ENCODE data around the gene ST3GAL4.

ST3GAL4 gene

GRCh38 chr11:126459691-126460281 is 104.3 kb downstream of the ST3GAL4 start:
- no peak for TF ChIP-seq TAF1 (IDR thresholded peaks at IDR 0.05; ENCODE audit: borderline replicate concordance, insufficient read depth, low read length)
- TF ChIP-seq POLR2AphosphoS5 (IDR thresholded peaks at IDR 0.05; ENCODE audit: low read depth, low read length), result no peak
- no peak for TF ChIP-seq REST (IDR thresholded peaks at IDR 0.05; ENCODE audit: insufficient read depth in 1 of 2, low read depth in 2 of 2, low read length in 2 of 2)
- TF ChIP-seq SIN3A (IDR thresholded peaks at IDR 0.05; ENCODE audit: borderline replicate concordance, insufficient read depth, low read length), result no peak
- no peak for TF ChIP-seq FOXP2 (optimal IDR thresholded peaks at IDR 0.05; ENCODE audit: borderline replicate concordance, extremely low read depth, extremely low read length, insufficient read depth)

DNA sequence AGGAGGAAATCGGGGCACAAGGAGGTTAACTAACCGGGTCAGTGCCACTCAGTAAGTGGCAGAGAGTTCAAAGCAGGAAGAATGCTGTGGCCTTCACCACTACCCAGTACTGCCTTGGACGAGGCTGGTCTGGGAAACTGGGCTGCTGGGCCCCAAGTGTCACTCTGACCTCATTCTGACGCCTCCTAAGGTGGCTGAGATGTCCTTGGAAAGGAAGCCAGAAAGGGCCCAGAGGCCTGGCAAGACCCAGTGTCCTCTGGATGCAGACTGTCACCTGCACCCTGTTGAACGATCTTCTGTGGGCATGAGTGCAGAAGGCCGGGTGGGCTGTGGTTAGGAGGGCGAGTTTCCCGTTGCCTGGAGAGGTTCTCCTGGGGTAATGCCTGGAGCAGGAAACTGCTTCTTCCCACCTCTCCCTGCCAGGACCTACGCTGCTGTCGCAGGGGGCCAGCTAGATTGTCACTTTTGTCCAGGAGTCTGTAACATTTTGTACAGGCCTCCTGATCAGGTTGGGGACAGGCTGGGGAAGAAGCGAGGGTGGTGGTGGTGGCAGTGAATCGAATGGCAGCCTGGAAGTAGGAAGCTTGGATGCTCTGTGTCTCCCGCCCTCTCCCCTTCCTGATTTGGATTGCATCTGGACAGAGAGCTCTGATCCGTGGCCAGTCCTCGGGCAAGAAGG is 105.1 kb downstream of the ST3GAL4 start:
- no peak for TF ChIP-seq TAF1 (IDR thresholded peaks at IDR 0.05; ENCODE audit: borderline replicate concordance, insufficient read depth, low read length)
- no peak for TF ChIP-seq SIN3A (IDR thresholded peaks at IDR 0.05; ENCODE audit: borderline replicate concordance, insufficient read depth, low read length)
- no peak for TF ChIP-seq POLR2AphosphoS5 (IDR thresholded peaks at IDR 0.05; ENCODE audit: low read depth, low read length)
- TF ChIP-seq REST (IDR thresholded peaks at IDR 0.05; ENCODE audit: insufficient read depth in 1 of 2, low read depth in 2 of 2, low read length in 2 of 2), result no peak
- no peak for TF ChIP-seq FOXP2 (optimal IDR thresholded peaks at IDR 0.05; ENCODE audit: borderline replicate concordance, extremely low read depth, extremely low read length, insufficient read depth)

- TF ChIP-seq POLR2AphosphoS5 (IDR thresholded peaks at IDR 0.05; ENCODE audit: low read depth, low read length) (no peak), FOXP2 (optimal IDR thresholded peaks at IDR 0.05; ENCODE audit: borderline replicate concordance, extremely low read depth, extremely low read length, insufficient read depth) (no peak), SIN3A (IDR thresholded peaks at IDR 0.05; ENCODE audit: borderline replicate concordance, insufficient read depth, low read length) (no peak), TAF1 (IDR thresholded peaks at IDR 0.05; ENCODE audit: borderline replicate concordance, insufficient read depth, low read length) (no peak), REST (IDR thresholded peaks at IDR 0.05; ENCODE audit: insufficient read depth in 1 of 2, low read depth in 2 of 2, low read length in 2 of 2) (no peak)
These were observed 105.6 kb downstream of the ST3GAL4 start for GRCh38 chr11:126461096-126461440.

GRCh38 chr11:126461996-126462395 is 106.5 kb downstream of the ST3GAL4 start:
- TF ChIP-seq REST (IDR thresholded peaks at IDR 0.05; ENCODE audit: insufficient read depth in 1 of 2, low read depth in 2 of 2, low read length in 2 of 2) (no peak), FOXP2 (optimal IDR thresholded peaks at IDR 0.05; ENCODE audit: borderline replicate concordance, extremely low read depth, extremely low read length, insufficient read depth) (no peak), POLR2AphosphoS5 (IDR thresholded peaks at IDR 0.05; ENCODE audit: low read depth, low read length) (no peak), SIN3A (IDR thresholded peaks at IDR 0.05; ENCODE audit: borderline replicate concordance, insufficient read depth, low read length) (no peak), TAF1 (IDR thresholded peaks at IDR 0.05; ENCODE audit: borderline replicate concordance, insufficient read depth, low read length) (no peak)

Measured in PFSK-1 (cell line).